Kidney (tissue), 14 donors: ENCODE results near the gene KIF2B. TPM values are rescaled to one million over a fixed set of nuclear protein-coding genes. Genes with fewer than 3 reads are reported as not detected.
A peak's percentile ranks its signal among the peaks of the same experiment; 100 is the strongest.

ENCODE experiments used
- DNase-seq, 5 donors: peaks; one replicate each; pipeline ENCODE4 v3.0.0-alpha.2; 2013 to 2020
- FAIRE-seq: peaks from 2 replicates; lab custom pipeline; 2012; peaks lifted over from hg19 to GRCh38; lab: Jason Lieb, UNC
- H3K27ac ChIP-seq, 2 donors: one replicate each; pipeline ENCODE4 v1.7.0; 2013; ENCODE audit warnings: low read depth in 2 of 2, low read length in 2 of 2, inconsistent platforms in 1 of 2
- H3K27me3 ChIP-seq: one replicate; pipeline ENCODE4 v1.7.1; 2013; ENCODE audit warnings: low read length, inconsistent platforms; ENCODE audit not compliant: control insufficient read depth, insufficient read depth
- H3K36me3 ChIP-seq, 3 donors: one replicate each; pipeline versions ENCODE4 v1.7.0 to v1.7.1; 2013; ENCODE audit warnings: low read length in 3 of 3, control low read depth in 1 of 3, inconsistent platforms in 1 of 3; ENCODE audit not compliant: insufficient read depth in 3 of 3, control insufficient read depth in 2 of 3
- H3K4me1 ChIP-seq, 3 donors: one replicate each; pipeline versions ENCODE4 v1.7.0 to v1.7.1; 2013; ENCODE audit warnings: low read length in 3 of 3, inconsistent platforms in 1 of 3, low read depth in 1 of 3; ENCODE audit not compliant: control insufficient read depth in 2 of 3, insufficient read depth in 2 of 3
- H3K4me3 ChIP-seq, 3 donors: one replicate each; pipeline versions ENCODE4 v1.7.0 to v1.8.1; 2013; ENCODE audit warnings: low read length in 3 of 3, control low read depth in 1 of 3, inconsistent platforms in 1 of 3
- H3K9ac ChIP-seq, 3 donors: one replicate each; pipeline versions ENCODE4 v1.7.0 to v1.7.1; 2013; ENCODE audit warnings: low read length in 3 of 3, control low read depth in 1 of 3, inconsistent platforms in 1 of 3
- H3K9me3 ChIP-seq, 3 donors: one replicate each; pipeline versions ENCODE4 v1.7.0 to v1.7.1; 2013; ENCODE audit warnings: low read length in 3 of 3, control low read depth in 1 of 3, inconsistent platforms in 1 of 3; ENCODE audit not compliant: control insufficient read depth in 2 of 3, insufficient read depth in 1 of 3
- intact Hi-C: fragments of 100-400 bp; cut with DNase I; formaldehyde crosslinking; loops from one replicate; pipeline ENCODE4 v1.11.1; 2022
- polyA plus RNA-seq: library from polyadenylated mRNA; stranded (reverse); fragments of 350-450 nt; fragmentation: Illumina TruSeq; extraction: RNeasy Lipid Tissue Mini Kit (QIAGEN cat#74804); gene quantifications from one replicate; pipeline ENCODE4 v1.2.3, GENCODE V29; 2014; ENCODE audit warnings: low read depth, low replicate concordance; ENCODE audit not compliant: insufficient read depth
- total RNA-seq: library from RNA; stranded (reverse); fragmentation: NEBNext Ultra II Directional; extraction: Animal tissue kit (Norgen Biotek cat#: 25700); gene quantifications from one replicate; pipeline ENCODE4 v1.2.1, GENCODE V29; 2021
- TF ChIP-seq, protein P1 (sequence below): IDR thresholded peaks from 3 replicates; pipeline ENCODE4 v1.5.1; 2012; ENCODE audit warnings: mild to moderate bottlenecking, moderate library complexity, borderline replicate concordance; ENCODE audit not compliant: insufficient read depth; ENCODE audit errors: extremely low read depth
- donor health status: control.
- donor health status: control.
- donor health status: control.
- donor health status: control.
- donor health status: control.
- donor health status: DM: yes; HTN: yes; CAD: no.
- donor health status: Normal renal cell carcinoma (clear cell type).

Gene KIF2B
- total and polyA plus RNA-seq, 2 donors from 2014 or later = not detected

GRCh38 chr17:53792451-53792850, 30.3 kb upstream of the KIF2B start:
- Histone ChIP-seq H3K27ac (no peak overlapping the region), H3K9me3 (no peaks in the 10 kb centered on the region), H3K9ac (no peak overlapping the region), H3K4me1 (no peaks in the 10 kb centered on the region), H3K4me3 (no peak overlapping the region), H3K27me3 (no peaks in the 10 kb centered on the region), H3K36me3 (no peaks in the 10 kb centered on the region)
- DNase-seq (no peak), FAIRE-seq (no peak)
- TF ChIP-seq, protein P1, sequence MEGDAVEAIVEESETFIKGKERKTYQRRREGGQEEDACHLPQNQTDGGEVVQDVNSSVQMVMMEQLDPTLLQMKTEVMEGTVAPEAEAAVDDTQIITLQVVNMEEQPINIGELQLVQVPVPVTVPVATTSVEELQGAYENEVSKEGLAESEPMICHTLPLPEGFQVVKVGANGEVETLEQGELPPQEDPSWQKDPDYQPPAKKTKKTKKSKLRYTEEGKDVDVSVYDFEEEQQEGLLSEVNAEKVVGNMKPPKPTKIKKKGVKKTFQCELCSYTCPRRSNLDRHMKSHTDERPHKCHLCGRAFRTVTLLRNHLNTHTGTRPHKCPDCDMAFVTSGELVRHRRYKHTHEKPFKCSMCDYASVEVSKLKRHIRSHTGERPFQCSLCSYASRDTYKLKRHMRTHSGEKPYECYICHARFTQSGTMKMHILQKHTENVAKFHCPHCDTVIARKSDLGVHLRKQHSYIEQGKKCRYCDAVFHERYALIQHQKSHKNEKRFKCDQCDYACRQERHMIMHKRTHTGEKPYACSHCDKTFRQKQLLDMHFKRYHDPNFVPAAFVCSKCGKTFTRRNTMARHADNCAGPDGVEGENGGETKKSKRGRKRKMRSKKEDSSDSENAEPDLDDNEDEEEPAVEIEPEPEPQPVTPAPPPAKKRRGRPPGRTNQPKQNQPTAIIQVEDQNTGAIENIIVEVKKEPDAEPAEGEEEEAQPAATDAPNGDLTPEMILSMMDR = no peak
- intact Hi-C loops = no loop called here

GRCh38 chr17:53792997-53793396, 29.7 kb upstream of the KIF2B start:
- FAIRE-seq = no peak

GRCh38 chr17:53794875-53795274, 27.9 kb upstream of the KIF2B start:
- FAIRE-seq = no peak
- Histone ChIP-seq H3K9me3 (no peaks in the 10 kb centered on the region), H3K27ac (no peak overlapping the region), H3K36me3 (no peaks in the 10 kb centered on the region), H3K9ac (no peak overlapping the region), H3K4me3 (no peak overlapping the region), H3K4me1 (no peaks in the 10 kb centered on the region), H3K27me3 (no peaks in the 10 kb centered on the region)
- TF ChIP-seq, protein P1 = no peak
- intact Hi-C loops = no loop called here
- DNase-seq = no peak

More at GRCh38 chr17:53792997-53793396, 29.7 kb upstream of the KIF2B start:
- H3K9ac ChIP-seq = no peak overlapping the region
- no peak overlapping the region for H3K4me3 ChIP-seq
- no peak overlapping the region for H3K27ac ChIP-seq
- no peaks in the 10 kb centered on the region for H3K27me3 ChIP-seq
- H3K36me3 ChIP-seq = no peaks in the 10 kb centered on the region
- H3K4me1 ChIP-seq = no peaks in the 10 kb centered on the region
- peak in 3 of 5 donors; percentile 10 to 26 (median 24) for DNase-seq
- TF ChIP-seq, protein P1 = no peak
- no peaks in the 10 kb centered on the region for H3K9me3 ChIP-seq
- intact Hi-C loops = no loop called here

DNA sequence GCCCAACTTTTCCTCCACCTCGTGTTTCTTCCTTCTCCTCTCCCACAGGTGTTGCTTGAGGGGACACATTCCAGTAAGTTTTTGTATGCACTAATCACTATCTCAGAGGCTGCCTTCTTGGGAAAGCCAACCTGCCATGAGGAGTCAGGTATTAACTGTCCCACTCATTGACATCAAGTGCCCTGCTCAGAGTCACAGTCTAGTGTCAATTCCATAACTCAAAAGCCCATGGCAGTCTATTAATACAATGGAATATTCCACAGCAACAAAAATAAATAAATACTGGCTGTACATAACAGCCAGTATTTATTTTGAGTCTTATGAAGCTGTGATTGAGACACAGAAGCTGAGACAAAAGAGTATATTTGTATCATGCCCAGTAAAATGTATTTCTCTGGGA, 26.1 kb upstream of the KIF2B start:
- FAIRE-seq = no peak
- H3K9me3 ChIP-seq = no peaks in the 10 kb centered on the region
- no peaks in the 10 kb centered on the region for H3K4me1 ChIP-seq
- TF ChIP-seq, protein P1 = no peak
- H3K36me3 ChIP-seq = no peaks in the 10 kb centered on the region
- intact Hi-C loops = no loop called here
- H3K27ac ChIP-seq = no peak overlapping the region
- H3K4me3 ChIP-seq = no peak overlapping the region
- no peaks in the 10 kb centered on the region for H3K27me3 ChIP-seq
- no peak overlapping the region for H3K9ac ChIP-seq
- DNase-seq = no peak
